ENCODE data around the gene INTS2.

DNA sequence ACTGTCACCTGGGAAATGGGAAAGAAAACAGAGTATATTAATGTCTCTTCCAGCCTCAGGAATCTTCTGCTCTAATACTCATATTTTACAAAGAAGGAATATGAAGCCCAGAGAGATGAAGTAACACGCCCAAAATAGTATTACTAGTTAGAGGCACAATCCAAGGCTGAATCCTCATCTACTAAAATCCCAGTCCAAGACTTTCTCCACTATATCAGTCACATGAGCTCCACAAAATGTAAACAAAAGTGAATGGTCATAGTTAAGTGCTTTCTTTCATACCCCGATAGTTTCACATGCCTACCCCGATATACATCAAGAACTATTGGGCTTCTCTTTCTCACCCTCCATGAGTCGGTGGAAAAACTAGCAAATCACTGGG, 965 bp downstream of the INTS2 start:
- TF ChIP-seq, protein P1, sequence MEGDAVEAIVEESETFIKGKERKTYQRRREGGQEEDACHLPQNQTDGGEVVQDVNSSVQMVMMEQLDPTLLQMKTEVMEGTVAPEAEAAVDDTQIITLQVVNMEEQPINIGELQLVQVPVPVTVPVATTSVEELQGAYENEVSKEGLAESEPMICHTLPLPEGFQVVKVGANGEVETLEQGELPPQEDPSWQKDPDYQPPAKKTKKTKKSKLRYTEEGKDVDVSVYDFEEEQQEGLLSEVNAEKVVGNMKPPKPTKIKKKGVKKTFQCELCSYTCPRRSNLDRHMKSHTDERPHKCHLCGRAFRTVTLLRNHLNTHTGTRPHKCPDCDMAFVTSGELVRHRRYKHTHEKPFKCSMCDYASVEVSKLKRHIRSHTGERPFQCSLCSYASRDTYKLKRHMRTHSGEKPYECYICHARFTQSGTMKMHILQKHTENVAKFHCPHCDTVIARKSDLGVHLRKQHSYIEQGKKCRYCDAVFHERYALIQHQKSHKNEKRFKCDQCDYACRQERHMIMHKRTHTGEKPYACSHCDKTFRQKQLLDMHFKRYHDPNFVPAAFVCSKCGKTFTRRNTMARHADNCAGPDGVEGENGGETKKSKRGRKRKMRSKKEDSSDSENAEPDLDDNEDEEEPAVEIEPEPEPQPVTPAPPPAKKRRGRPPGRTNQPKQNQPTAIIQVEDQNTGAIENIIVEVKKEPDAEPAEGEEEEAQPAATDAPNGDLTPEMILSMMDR (IDR thresholded peaks at IDR 0.05) = no peak
- TF ChIP-seq POLR2A (IDR thresholded peaks at IDR 0.05) = no peak

Measured in adrenal gland (tissue), 5 donors.